ENCODE measurements around the gene ZNF175. TPM values are rescaled to one million over a fixed set of nuclear protein-coding genes. Genes with fewer than 3 reads are reported as not detected.

ZNF175 gene
- total RNA-seq, 1 donor from 2014 or later = 13.5 TPM

GRCh38 chr19:51598159-51598915 is 27.3 kb downstream of the ZNF175 start:
- Mint-ChIP-seq H3K4me3 (ENCODE audit: unreplicated experiment) (no peak overlapping the region), H3K9me3 (ENCODE audit: unreplicated experiment) (peaks cover 5% of the 10 kb centered on the region), H3K4me1 (ENCODE audit: unreplicated experiment) (peaks cover 17% of the 10 kb centered on the region), H3K36me3 (ENCODE audit: unreplicated experiment) (no peaks in the 10 kb centered on the region), H3K27me3 (ENCODE audit: unreplicated experiment) (no peaks in the 10 kb centered on the region), H3K27ac (ENCODE audit: unreplicated experiment) (no peak overlapping the region)
- DNase-seq (ENCODE audit: extremely low spot score, unreplicated experiment) = peak; percentile 83
- TF ChIP-seq, protein P1, sequence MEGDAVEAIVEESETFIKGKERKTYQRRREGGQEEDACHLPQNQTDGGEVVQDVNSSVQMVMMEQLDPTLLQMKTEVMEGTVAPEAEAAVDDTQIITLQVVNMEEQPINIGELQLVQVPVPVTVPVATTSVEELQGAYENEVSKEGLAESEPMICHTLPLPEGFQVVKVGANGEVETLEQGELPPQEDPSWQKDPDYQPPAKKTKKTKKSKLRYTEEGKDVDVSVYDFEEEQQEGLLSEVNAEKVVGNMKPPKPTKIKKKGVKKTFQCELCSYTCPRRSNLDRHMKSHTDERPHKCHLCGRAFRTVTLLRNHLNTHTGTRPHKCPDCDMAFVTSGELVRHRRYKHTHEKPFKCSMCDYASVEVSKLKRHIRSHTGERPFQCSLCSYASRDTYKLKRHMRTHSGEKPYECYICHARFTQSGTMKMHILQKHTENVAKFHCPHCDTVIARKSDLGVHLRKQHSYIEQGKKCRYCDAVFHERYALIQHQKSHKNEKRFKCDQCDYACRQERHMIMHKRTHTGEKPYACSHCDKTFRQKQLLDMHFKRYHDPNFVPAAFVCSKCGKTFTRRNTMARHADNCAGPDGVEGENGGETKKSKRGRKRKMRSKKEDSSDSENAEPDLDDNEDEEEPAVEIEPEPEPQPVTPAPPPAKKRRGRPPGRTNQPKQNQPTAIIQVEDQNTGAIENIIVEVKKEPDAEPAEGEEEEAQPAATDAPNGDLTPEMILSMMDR (IDR thresholded peaks at IDR 0.05) = no peak

DNA sequence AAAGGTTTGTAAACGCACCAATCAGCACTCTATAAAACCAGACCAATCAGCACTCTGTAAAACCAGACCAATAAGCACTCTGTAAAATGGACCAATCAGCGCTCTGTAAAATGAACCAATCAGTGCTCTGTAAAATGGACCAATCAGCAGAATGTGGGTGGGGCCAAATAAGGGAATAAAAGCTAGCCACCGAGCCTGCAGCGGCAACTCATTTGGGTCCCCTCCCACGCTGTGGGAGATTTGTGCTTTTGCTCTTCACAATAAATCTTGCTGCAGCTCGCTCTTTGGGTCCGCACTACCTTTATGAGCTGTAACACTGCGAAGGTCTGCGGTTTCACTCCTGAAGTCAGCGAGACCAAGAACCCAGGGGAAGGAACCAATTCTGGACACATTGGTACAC is 28.0 kb downstream of the ZNF175 start:
- H3K4me1 Mint-ChIP-seq (ENCODE audit: unreplicated experiment) = peaks cover 10% of the 10 kb centered on the region
- H3K4me3 Mint-ChIP-seq (ENCODE audit: unreplicated experiment) = no peak overlapping the region
- TF ChIP-seq, protein P1 (IDR thresholded peaks at IDR 0.05) = no peak
- H3K27me3 Mint-ChIP-seq (ENCODE audit: unreplicated experiment) = no peaks in the 10 kb centered on the region
- peaks cover 5% of the 10 kb centered on the region for H3K9me3 Mint-ChIP-seq (ENCODE audit: unreplicated experiment)
- no peaks in the 10 kb centered on the region for H3K36me3 Mint-ChIP-seq (ENCODE audit: unreplicated experiment)
- no peak overlapping the region for H3K27ac Mint-ChIP-seq (ENCODE audit: unreplicated experiment)
- DNase-seq (ENCODE audit: extremely low spot score, unreplicated experiment) = peak; percentile 56

DNA sequence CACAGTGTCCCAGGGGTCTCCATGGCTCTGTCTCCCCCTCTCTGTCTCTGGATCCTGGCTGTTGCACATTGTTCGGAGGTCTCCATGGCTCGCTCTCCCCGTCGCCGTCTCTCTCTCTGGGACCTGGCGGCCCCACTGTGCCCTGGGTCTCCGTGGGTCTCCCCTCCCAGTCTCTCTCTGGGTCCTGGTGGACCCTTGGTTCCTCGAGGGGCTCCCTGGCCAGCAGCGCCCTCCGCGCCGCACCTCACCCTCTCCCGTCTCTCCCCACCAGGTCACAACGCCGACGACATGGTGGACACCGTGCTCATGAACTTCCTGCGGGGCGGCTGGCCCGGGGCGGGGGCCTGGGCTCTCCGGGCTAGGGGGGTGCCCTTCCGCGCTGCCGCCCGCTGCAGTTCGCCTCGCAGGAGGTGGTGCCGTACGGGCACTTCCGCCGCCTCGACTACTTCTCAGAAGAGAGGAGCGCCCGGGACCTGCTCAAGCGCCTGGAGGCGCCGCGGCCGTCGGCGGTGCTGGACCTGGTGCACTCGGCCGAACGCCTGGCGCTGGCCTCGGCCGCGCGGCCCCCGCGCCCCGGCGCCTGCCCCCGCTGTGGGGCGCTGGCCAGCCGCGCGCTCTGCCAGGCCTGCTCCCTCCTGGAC is 30.0 kb downstream of the ZNF175 start:
- Mint-ChIP-seq H3K36me3 (ENCODE audit: unreplicated experiment) (no peaks in the 10 kb centered on the region), H3K9me3 (ENCODE audit: unreplicated experiment) (peaks cover 9% of the 10 kb centered on the region), H3K4me3 (ENCODE audit: unreplicated experiment) (no peak overlapping the region), H3K27me3 (ENCODE audit: unreplicated experiment) (no peaks in the 10 kb centered on the region), H3K27ac (ENCODE audit: unreplicated experiment) (no peak overlapping the region), H3K4me1 (ENCODE audit: unreplicated experiment) (no peaks in the 10 kb centered on the region)
- TF ChIP-seq, protein P1 (IDR thresholded peaks at IDR 0.05) = no peak
- peak; percentile 83 for DNase-seq (ENCODE audit: extremely low spot score, unreplicated experiment)

DNA sequence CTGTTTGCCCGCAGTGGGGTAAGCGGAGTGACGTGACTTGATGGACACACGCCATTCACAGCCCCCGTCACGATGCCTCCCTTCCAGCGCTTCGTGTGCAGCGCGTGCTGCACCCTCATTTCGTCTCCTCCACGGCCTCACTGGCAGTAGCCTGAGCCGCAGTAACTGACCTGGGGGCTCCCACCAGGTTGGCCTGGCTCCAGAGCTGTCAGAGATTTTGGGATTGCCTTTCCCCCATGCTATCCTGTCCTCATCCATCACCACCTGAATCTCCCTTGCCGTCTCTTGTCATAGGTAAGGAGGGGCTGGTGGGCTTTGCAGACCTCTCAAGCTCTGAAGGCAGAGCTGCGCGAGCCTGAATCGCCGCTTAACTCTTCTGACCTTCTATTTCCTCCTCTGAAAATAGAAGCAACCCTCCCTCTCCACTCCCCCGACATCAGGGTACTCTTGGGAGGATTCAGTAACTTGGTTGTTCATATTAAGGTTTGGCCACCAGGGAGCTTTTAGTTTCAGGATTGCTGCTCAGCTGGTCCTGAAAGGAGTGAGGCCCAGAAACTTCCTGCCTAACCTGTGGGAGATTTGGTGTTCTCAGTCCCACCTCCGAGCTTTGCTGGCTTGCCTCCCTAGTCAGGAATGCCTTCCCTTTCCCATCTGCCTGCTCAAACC is 31.2 kb downstream of the ZNF175 start:
- Mint-ChIP-seq H3K27me3 (ENCODE audit: unreplicated experiment) (no peaks in the 10 kb centered on the region), H3K9me3 (ENCODE audit: unreplicated experiment) (peaks cover 11% of the 10 kb centered on the region), H3K27ac (ENCODE audit: unreplicated experiment) (no peak overlapping the region), H3K36me3 (ENCODE audit: unreplicated experiment) (no peaks in the 10 kb centered on the region), H3K4me3 (ENCODE audit: unreplicated experiment) (no peak overlapping the region), H3K4me1 (ENCODE audit: unreplicated experiment) (no peaks in the 10 kb centered on the region)
- TF ChIP-seq, protein P1 (IDR thresholded peaks at IDR 0.05) = no peak
- DNase-seq (ENCODE audit: extremely low spot score, unreplicated experiment) = peak; percentile 71

DNA sequence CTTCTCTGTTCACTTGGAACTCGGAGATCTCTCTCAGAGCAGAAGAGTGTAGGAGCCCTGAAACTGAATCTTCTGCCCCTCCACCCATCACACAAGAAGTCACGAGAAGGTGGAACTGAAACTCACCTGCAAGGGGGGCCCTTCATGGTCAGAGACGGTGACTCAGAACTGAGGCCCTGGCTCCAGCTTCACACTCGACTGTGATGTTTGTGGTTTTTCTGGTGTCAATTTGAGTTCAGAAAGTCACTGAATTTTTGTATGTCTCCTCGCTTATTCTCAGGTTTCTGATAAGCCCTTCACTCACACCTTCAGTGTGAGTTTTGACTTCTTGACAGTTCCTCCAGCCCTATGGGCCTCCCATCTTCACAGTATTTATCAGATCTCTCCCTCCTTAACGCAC is 36.0 kb downstream of the ZNF175 start:
- H3K27me3 Mint-ChIP-seq (ENCODE audit: unreplicated experiment) = no peaks in the 10 kb centered on the region

More for the DNA sequence above, 36.0 kb downstream of the ZNF175 start:
- Mint-ChIP-seq H3K36me3 (ENCODE audit: unreplicated experiment) (no peaks in the 10 kb centered on the region), H3K4me3 (ENCODE audit: unreplicated experiment) (no peak overlapping the region), H3K9me3 (ENCODE audit: unreplicated experiment) (peaks cover 10% of the 10 kb centered on the region), H3K27ac (ENCODE audit: unreplicated experiment) (no peak overlapping the region), H3K4me1 (ENCODE audit: unreplicated experiment) (no peaks in the 10 kb centered on the region)
- TF ChIP-seq, protein P1 (IDR thresholded peaks at IDR 0.05) = no peak
- no peak for DNase-seq (ENCODE audit: extremely low spot score, unreplicated experiment)

Data from osteocyte (in vitro differentiated cells).